Measurements from ENCODE around the gene SNRNP70.
"Not testable (repeated sequence)": the region's sequence is repeated elsewhere in the genome, so short reads cannot be mapped to it uniquely, and the experiment has no call there.

SNRNP70 gene

GRCh38 chr19:49085020-49085867 is at the start of gene SNRNP70:
Gene SNRNP70 (plus strand): TSS chr19:49085451. CDS start chr19:49086415, 964 bp downstream.
- DNase-seq = peak; percentile 98

- not testable (repeated sequence) for DNase-seq
These were observed 48.4 kb upstream of the SNRNP70 start, which contains the start of gene CGB1 for GRCh38 chr19:49036815-49037214. Gene CGB1 (minus strand): TSS chr19:49036895. CDS start chr19:49036711, 184 bp downstream.

GRCh38 chr19:49038111-49038510 is 47.1 kb upstream of the SNRNP70 start:
- DNase-seq = not testable (repeated sequence)

GRCh38 chr19:49038557-49039276 is 46.5 kb upstream of the SNRNP70 start:
- not testable (repeated sequence) for DNase-seq

- DNase-seq = not testable (repeated sequence)
These were observed 45.5 kb upstream of the SNRNP70 start for GRCh38 chr19:49039736-49040135.

GRCh38 chr19:49042177-49042576 is 43.1 kb upstream of the SNRNP70 start:
- DNase-seq = no peak

- not testable (repeated sequence) for DNase-seq
These were observed 42.6 kb upstream of the SNRNP70 start for GRCh38 chr19:49042666-49043065.

- DNase-seq = not testable (repeated sequence)
These were observed 41.7 kb upstream of the SNRNP70 start, which contains the start of gene CGB5 for GRCh38 chr19:49043548-49043947. Gene CGB5 (plus strand): TSS chr19:49043848. CDS start chr19:49044210, 362 bp downstream.

GRCh38 chr19:49049011-49049410 is 36.2 kb upstream of the SNRNP70 start, which contains the start of gene CGB8:
Gene CGB8 (minus strand): TSS chr19:49049111. CDS start chr19:49048739, 372 bp downstream.
- not testable (repeated sequence) for DNase-seq

GRCh38 chr19:49049834-49050233 is 35.4 kb upstream of the SNRNP70 start:
- not testable (repeated sequence) for DNase-seq

- DNase-seq = not testable (repeated sequence)
These were observed 34.7 kb upstream of the SNRNP70 start for GRCh38 chr19:49050376-49051033.

- DNase-seq = peak; percentile 44
These were observed 28.9 kb upstream of the SNRNP70 start for GRCh38 chr19:49056101-49056901.

GRCh38 chr19:49056902-49057596 is 28.2 kb upstream of the SNRNP70 start:
- not testable (repeated sequence) for DNase-seq

- DNase-seq = peak; percentile 15
These were observed 27.5 kb upstream of the SNRNP70 start, which contains the start of gene CGB7 for GRCh38 chr19:49057636-49058234. Gene CGB7 (minus strand): TSS chr19:49057749. CDS start chr19:49055375, 2,374 bp downstream.

- DNase-seq = no peak
These were observed 26.7 kb upstream of the SNRNP70 start for GRCh38 chr19:49058562-49058961.

- no peak for DNase-seq
These were observed 26.2 kb upstream of the SNRNP70 start for GRCh38 chr19:49059053-49059452.

GRCh38 chr19:49061000-49061399 is 24.3 kb upstream of the SNRNP70 start:
- no peak for DNase-seq

- no peak for DNase-seq
These were observed 23.8 kb upstream of the SNRNP70 start for GRCh38 chr19:49061445-49061844.

- no peak for DNase-seq
These were observed 21.1 kb upstream of the SNRNP70 start for GRCh38 chr19:49064029-49064629.

All from activated effector memory CD4-positive, alpha-beta T cell treated with Interleukin-2 at 50 U/mL for 16 hours (primary cell).